H1 (cell line): ENCODE results near the gene FXR2. TPM values are rescaled to one million over a fixed set of nuclear protein-coding genes. Genes with fewer than 3 reads are reported as not detected.

ENCODE experiments used
- BACH1 ChIP-seq: IDR thresholded peaks from 2 replicates; pipeline ENCODE4 v1.6.1; 2012; ENCODE audit warnings: low read length, improper control_type of control experiment
- JUN ChIP-seq: IDR thresholded peaks from 2 replicates; pipeline ENCODE4 v1.6.1; 2011; ENCODE audit warnings: low read depth, mild to moderate bottlenecking, improper control_type of control experiment, low read length
- SIRT6 ChIP-seq: IDR thresholded peaks from one replicate; pipeline ENCODE4 v1.7.1; 2012; ENCODE audit warnings: low read length, inconsistent platforms
- SP1 ChIP-seq: IDR thresholded peaks from 2 replicates; pipeline ENCODE4 v1.6.1; 2011; ENCODE audit warnings: low read depth, low read length
- polyA plus RNA-seq, 7 experiments: library from polyadenylated mRNA; depleted of rRNA in 3 of 7; stranded (reverse) in 5 of 7; unstranded in 2 of 7; fragments of >200 nt in 5 of 7; fragments of 200-250 nt in 2 of 7; gene quantifications; 1 replicate in 5 of 7; 2 replicates in 1 of 7; 4 replicates in 1 of 7; pipeline versions ENCODE4 v1.2.1 to v1.2.3, GENCODE V29; 2011 to 2013; ENCODE audit warnings: missing spikeins in 2 of 7, mixed read lengths in 2 of 7
- total RNA-seq: library from RNA; stranded (reverse); fragmentation: NEBNext Ultra II Directional; extraction: Animal tissue kit (Norgen Biotek cat#: 25700); gene quantifications from 2 replicates; pipeline ENCODE4 v1.2.1, GENCODE V29; 2021
- TF ChIP-seq, protein P1 (sequence below): IDR thresholded peaks from 2 replicates; pipeline ENCODE4 v1.6.1; 2012; ENCODE audit warnings: inconsistent platforms

FXR2 gene
- total and polyA plus RNA-seq, 2 of the 8 experiments (the other 6 are each of a cell fraction or from before 2014, with no cell fraction given) = 26.2 to 44.0 TPM

DNA sequence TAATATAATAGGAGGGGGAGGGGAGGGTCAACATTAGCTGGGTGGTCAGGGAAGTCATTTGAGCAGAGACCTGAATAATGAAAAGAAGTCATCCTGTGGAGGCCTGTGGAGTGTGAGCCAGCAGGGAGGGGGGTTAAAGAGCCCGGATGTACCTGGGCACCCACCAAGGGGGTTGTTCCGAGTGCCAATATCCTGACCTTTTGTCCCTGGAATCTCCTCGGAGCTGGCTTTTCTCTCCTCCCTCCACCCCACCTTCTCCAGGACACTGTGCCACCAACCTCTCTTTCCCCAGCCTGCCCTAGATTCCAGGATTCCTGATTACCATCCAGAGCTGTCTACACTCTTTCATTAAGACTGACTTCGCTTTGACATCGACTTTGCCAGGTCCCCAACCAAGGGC lies 21.5 kb upstream of the FXR2 start (continued):
- TF ChIP-seq SIRT6 = no peak
- TF ChIP-seq JUN = no peak
- no peak for TF ChIP-seq BACH1
- no peak for TF ChIP-seq SP1
- TF ChIP-seq, protein P1, sequence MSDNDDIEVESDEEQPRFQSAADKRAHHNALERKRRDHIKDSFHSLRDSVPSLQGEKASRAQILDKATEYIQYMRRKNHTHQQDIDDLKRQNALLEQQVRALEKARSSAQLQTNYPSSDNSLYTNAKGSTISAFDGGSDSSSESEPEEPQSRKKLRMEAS = no peak
